Tibial artery (tissue), 4 donors: ENCODE results near the gene EPO.

Experiments
- DNase-seq, 2 donors: peaks; one replicate each; pipeline ENCODE4 v3.0.0-alpha.2; 2019
- H3K27ac ChIP-seq, 2 donors: fragments of 200-600 bp; sonication (generic) in 1 of 2; 1 replicate in 1 of 2; 2 replicates in 1 of 2; pipeline ENCODE4 v1.5.1; 2018 to 2019; ENCODE audit warnings: mild to moderate bottlenecking in 1 of 2
- H3K27me3 ChIP-seq, 2 donors: fragments of 200-600 bp; sonication (generic) in 1 of 2; one replicate each; pipeline versions ENCODE4 v1.5.1 to v1.6.0; 2016 to 2019
- H3K36me3 ChIP-seq, 3 donors: fragments of 200-600 bp; sonication (generic) in 2 of 3; one replicate each; pipeline ENCODE4 v1.5.1; 2016 to 2019; ENCODE audit warnings: mild to moderate bottlenecking in 2 of 3
- H3K4me1 ChIP-seq, 4 donors: fragments of 200-600 bp; sonication (generic) in 2 of 4; 1 replicate in 3 of 4; 2 replicates in 1 of 4; pipeline ENCODE4 v1.5.1; 2016 to 2019
- H3K4me3 ChIP-seq, 2 donors: fragments of 200-600 bp; sonication (generic) in 1 of 2; 1 replicate in 1 of 2; 2 replicates in 1 of 2; pipeline ENCODE4 v1.5.1; 2018 to 2019; ENCODE audit warnings: mild to moderate bottlenecking in 2 of 2
- H3K9me3 ChIP-seq, 3 donors: fragments of 200-600 bp; sonication (generic) in 1 of 3; one replicate each; pipeline ENCODE4 v1.5.1; 2016 to 2019
- intact Hi-C: fragments of 100-400 bp; cut with DNase I; formaldehyde crosslinking; loops from one replicate; pipeline ENCODE4 v1.15.0; 2023; ENCODE audit warnings: low total_unique reads
- TF ChIP-seq, protein P1 (sequence below), 2 experiments: fragments of 200-600 bp in 1 of 2; fragments of 450-650 bp in 1 of 2; IDR thresholded peaks; one replicate each; pipeline ENCODE4 v1.5.1; 2017 to 2019; ENCODE audit warnings: antibody characterized with exemption in 2 of 2, mild to moderate bottlenecking in 1 of 2, moderate library complexity in 1 of 2

Gene EPO

DNA sequence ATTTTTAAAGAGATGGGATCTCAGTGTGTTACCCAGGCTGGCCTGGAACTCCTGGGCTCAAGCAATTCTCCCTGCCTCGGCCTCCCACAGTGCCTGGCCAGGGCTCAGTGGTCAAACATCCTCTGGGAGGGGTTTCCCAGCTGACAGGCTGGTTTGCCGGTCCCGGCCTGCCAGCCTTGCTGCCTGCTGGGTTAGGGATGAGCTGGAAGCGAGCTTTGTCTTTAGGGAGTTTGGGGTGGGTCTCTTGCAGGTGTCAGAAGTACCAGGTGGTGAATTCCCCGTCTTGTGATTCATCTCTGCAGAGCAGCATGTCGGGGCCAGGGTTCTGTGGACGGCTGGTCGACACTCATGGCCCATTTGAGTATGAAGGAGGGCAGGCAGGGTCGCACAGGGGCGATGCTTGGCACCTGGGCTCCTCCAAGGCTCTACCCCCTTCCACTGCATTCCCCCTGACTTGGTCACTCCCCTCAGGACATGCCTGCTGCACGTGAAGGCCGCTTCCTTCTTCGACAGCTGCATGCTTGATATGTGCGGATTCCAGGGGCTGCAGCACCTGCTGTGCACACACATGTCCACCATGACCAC, 43.4 kb downstream of the EPO start:
- H3K27me3 ChIP-seq: peaks cover 0 to 26% of the 10 kb centered on the region in 2 donors
- H3K4me1 ChIP-seq: no peaks in the 10 kb centered on the region
- no peaks in the 10 kb centered on the region for H3K36me3 ChIP-seq
- no peak overlapping the region for H3K4me3 ChIP-seq
- no peak for DNase-seq
- no peak overlapping the region for H3K27ac ChIP-seq
- TF ChIP-seq, protein P1, sequence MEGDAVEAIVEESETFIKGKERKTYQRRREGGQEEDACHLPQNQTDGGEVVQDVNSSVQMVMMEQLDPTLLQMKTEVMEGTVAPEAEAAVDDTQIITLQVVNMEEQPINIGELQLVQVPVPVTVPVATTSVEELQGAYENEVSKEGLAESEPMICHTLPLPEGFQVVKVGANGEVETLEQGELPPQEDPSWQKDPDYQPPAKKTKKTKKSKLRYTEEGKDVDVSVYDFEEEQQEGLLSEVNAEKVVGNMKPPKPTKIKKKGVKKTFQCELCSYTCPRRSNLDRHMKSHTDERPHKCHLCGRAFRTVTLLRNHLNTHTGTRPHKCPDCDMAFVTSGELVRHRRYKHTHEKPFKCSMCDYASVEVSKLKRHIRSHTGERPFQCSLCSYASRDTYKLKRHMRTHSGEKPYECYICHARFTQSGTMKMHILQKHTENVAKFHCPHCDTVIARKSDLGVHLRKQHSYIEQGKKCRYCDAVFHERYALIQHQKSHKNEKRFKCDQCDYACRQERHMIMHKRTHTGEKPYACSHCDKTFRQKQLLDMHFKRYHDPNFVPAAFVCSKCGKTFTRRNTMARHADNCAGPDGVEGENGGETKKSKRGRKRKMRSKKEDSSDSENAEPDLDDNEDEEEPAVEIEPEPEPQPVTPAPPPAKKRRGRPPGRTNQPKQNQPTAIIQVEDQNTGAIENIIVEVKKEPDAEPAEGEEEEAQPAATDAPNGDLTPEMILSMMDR (IDR thresholded peaks at IDR 0.05): no peak
- intact Hi-C loops: no loop called here
- no peaks in the 10 kb centered on the region for H3K9me3 ChIP-seq

DNA sequence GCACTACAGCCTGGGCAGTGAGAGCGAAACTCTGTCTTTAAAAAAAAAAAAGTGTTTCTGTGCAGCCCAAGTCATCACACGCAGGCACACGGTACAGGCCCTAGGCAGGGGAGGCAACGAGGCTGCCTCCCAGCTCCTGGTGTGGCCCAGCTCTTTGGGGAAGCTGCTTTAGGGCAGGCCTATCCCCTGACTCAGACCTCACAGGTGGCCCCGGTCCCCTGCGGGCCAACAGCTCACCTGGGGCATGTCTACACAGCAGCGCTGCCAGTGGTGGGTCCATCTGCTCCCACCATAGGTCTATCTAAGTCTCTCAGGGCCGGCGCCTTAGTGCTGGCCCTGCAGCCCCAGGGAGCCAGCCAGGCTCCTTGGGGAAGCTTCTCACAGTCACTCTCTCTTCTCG, 44.6 kb downstream of the EPO start:
- H3K9me3 ChIP-seq: no peaks in the 10 kb centered on the region
- H3K4me3 ChIP-seq: no peak overlapping the region
- intact Hi-C loops: no loop called here
- no peaks in the 10 kb centered on the region for H3K4me1 ChIP-seq
- H3K36me3 ChIP-seq: no peaks in the 10 kb centered on the region
- peaks cover 0 to 26% of the 10 kb centered on the region in 2 donors for H3K27me3 ChIP-seq
- DNase-seq: no peak
- TF ChIP-seq, protein P1 (IDR thresholded peaks at IDR 0.05): no peak
- H3K27ac ChIP-seq: no peak overlapping the region

DNA sequence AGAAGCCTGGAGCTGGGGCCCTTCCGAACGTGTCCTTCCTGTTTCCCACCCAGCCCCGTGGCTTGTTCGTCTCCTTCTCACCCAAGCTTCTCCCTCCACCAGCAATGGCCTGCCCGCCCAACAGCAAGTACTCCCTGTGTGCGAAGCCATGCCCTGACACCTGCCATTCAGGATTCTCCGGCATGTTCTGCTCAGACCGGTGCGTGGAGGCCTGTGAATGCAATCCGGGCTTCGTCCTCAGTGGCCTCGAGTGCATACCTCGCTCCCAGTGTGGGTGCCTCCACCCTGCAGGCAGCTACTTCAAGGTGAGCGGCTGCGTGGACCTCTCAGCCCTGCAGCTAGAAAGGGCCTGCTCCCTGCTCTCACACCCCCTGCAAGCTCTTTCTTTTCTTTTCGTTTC, 45.0 kb downstream of the EPO start:
- H3K4me1 ChIP-seq: no peaks in the 10 kb centered on the region
- H3K4me3 ChIP-seq: no peak overlapping the region
- TF ChIP-seq, protein P1 (IDR thresholded peaks at IDR 0.05): no peak
- no peak overlapping the region for H3K27ac ChIP-seq
- H3K36me3 ChIP-seq: no peaks in the 10 kb centered on the region
- no peaks in the 10 kb centered on the region for H3K9me3 ChIP-seq
- H3K27me3 ChIP-seq: peaks cover 0 to 26% of the 10 kb centered on the region in 2 donors
- no peak for DNase-seq
- intact Hi-C loops: no loop called here

DNA sequence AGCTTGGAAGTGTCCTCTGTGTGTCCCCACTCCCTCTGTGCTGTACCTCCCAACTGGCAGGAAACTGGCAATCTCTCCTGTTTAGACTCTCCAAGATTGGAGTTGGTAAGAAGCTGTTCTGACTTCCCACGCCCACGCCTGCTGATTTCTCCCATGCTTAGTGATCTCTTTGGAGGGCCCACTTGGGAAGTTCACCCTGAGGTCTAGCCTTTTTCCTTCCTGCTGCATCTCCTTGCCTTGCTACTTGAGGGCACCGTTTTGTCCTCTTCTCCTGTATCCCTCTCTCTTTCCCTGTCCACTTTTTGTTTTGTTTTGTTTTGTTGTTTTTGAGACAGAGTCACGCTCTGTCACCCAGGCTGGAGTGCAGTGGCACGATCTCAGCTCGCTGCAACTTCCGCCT, 48.5 kb downstream of the EPO start:
- Histone ChIP-seq H3K4me1 (no peaks in the 10 kb centered on the region), H3K27ac (no peak overlapping the region), H3K36me3 (no peaks in the 10 kb centered on the region), H3K27me3 (peaks cover 0 to 26% of the 10 kb centered on the region in 2 donors), H3K4me3 (no peak overlapping the region), H3K9me3 (no peaks in the 10 kb centered on the region)
- intact Hi-C loops: no loop called here
- no peak for DNase-seq
- TF ChIP-seq, protein P1 (IDR thresholded peaks at IDR 0.05): no peak
